ENCODE data around the gene PSME3. TPM values are rescaled to one million over a fixed set of nuclear protein-coding genes. Genes with fewer than 3 reads are reported as not detected.

The PSME3 gene
- polyA plus RNA-seq, 3 donors, result 109 to 116 (median 114) TPM

Other genes starting within 250 kb of the PSME3 start
- 10 to 100 TPM; 43.1 to 44.1 (median 43.3) TPM for gene RETREG3, start 224.0 kb upstream of the PSME3 start, polyA plus RNA-seq (ENCODE audit: insufficient read length in 3 of 3)
- gene TUBG1, start 223.7 kb upstream of the PSME3 start, polyA plus RNA-seq (ENCODE audit: insufficient read length in 3 of 3), result 10 to 100 TPM; 53.5 to 63.6 (median 54.5) TPM
- gene TUBG2, start 174.1 kb upstream of the PSME3 start, polyA plus RNA-seq (ENCODE audit: insufficient read length in 3 of 3), result 10 to 100 TPM; 19.5 to 20.7 (median 20.0) TPM
- gene PLEKHH3, start 156.4 kb upstream of the PSME3 start, polyA plus RNA-seq (ENCODE audit: insufficient read length in 3 of 3), result 10 to 100 TPM; 11.0 to 12.7 (median 11.5) TPM
- 1 to 10 TPM in 2 of 3 donors, under 1 TPM in 1; 0.87 to 1.1 (median 1.0) TPM for gene CCR10, start 151.6 kb upstream of the PSME3 start, polyA plus RNA-seq (ENCODE audit: insufficient read length in 3 of 3)
- gene CNTNAP1, start 150.9 kb upstream of the PSME3 start, polyA plus RNA-seq (ENCODE audit: insufficient read length in 3 of 3), result 1 to 10 TPM; 6.4 to 7.1 (median 7.0) TPM
- gene EZH1, start 88.4 kb upstream of the PSME3 start, polyA plus RNA-seq (ENCODE audit: insufficient read length in 3 of 3), result 10 to 100 TPM; 37.3 to 44.1 (median 40.8) TPM
- gene RAMP2, start 72.2 kb upstream of the PSME3 start, polyA plus RNA-seq (ENCODE audit: insufficient read length in 3 of 3), result 10 to 100 TPM; 87.3 to 96.7 (median 92.2) TPM
- gene VPS25, start 59.9 kb upstream of the PSME3 start, polyA plus RNA-seq (ENCODE audit: insufficient read length in 3 of 3), result 100 to 1,000 TPM in 1 of 3 donors, 10 to 100 TPM in 2; 95.3 to 105 (median 97.8) TPM
- 10 to 100 TPM in 2 of 3 donors, 1 to 10 TPM in 1; 8.7 to 11.2 (median 11.0) TPM for gene WNK4, start 52.8 kb upstream of the PSME3 start, polyA plus RNA-seq (ENCODE audit: insufficient read length in 3 of 3)
- gene COA3, start 34.7 kb upstream of the PSME3 start, polyA plus RNA-seq (ENCODE audit: insufficient read length in 3 of 3), result 100 to 1,000 TPM; 162 to 191 (median 178) TPM
- 1 to 10 TPM; 1.6 to 2.0 (median 1.7) TPM for gene CNTD1, start 34.5 kb upstream of the PSME3 start, polyA plus RNA-seq (ENCODE audit: insufficient read length in 3 of 3)
- gene BECN1, start 9.1 kb upstream of the PSME3 start, polyA plus RNA-seq (ENCODE audit: insufficient read length in 3 of 3), result 10 to 100 TPM; 74.8 to 80.9 (median 78.8) TPM
- under 1 TPM; 0.74 to 0.82 (median 0.80) TPM for gene AOC2, start 11.2 kb downstream of the PSME3 start, polyA plus RNA-seq (ENCODE audit: insufficient read length in 3 of 3)
- 1 to 10 TPM; 4.8 to 6.2 (median 5.3) TPM for gene AOC3, start 17.8 kb downstream of the PSME3 start, polyA plus RNA-seq (ENCODE audit: insufficient read length in 3 of 3)
- 1 to 10 TPM; 4.3 to 7.0 (median 6.5) TPM for gene G6PC1, start 67.4 kb downstream of the PSME3 start, polyA plus RNA-seq (ENCODE audit: insufficient read length in 3 of 3)
- 10 to 100 TPM; 53.2 to 55.5 (median 54.0) TPM for gene AARSD1, start 131.1 kb downstream of the PSME3 start, polyA plus RNA-seq (ENCODE audit: insufficient read length in 3 of 3)
- gene PTGES3L, start 146.7 kb downstream of the PSME3 start, polyA plus RNA-seq (ENCODE audit: insufficient read length in 3 of 3), result 1 to 10 TPM; 1.8 to 2.3 (median 1.9) TPM
- gene RUNDC1, start 147.2 kb downstream of the PSME3 start, polyA plus RNA-seq (ENCODE audit: insufficient read length in 3 of 3), result 10 to 100 TPM; 15.9 to 16.6 (median 16.5) TPM
- 1,000 to 10,000 TPM; 1,375 to 1,510 (median 1,475) TPM for gene RPL27, start 165.0 kb downstream of the PSME3 start, polyA plus RNA-seq (ENCODE audit: insufficient read length in 3 of 3)
- gene IFI35, start 173.4 kb downstream of the PSME3 start, polyA plus RNA-seq (ENCODE audit: insufficient read length in 3 of 3), result 10 to 100 TPM in 2 of 3 donors, 1 to 10 TPM in 1; 9.2 to 12.7 (median 10.5) TPM
- 100 to 1,000 TPM; 125 to 133 (median 133) TPM for gene VAT1, start 189.0 kb downstream of the PSME3 start, polyA plus RNA-seq (ENCODE audit: insufficient read length in 3 of 3)
- 1 to 10 TPM; 3.1 to 4.0 (median 3.5) TPM for gene RND2, start 191.8 kb downstream of the PSME3 start, polyA plus RNA-seq (ENCODE audit: insufficient read length in 3 of 3)